Vagina (tissue), 2 donors: ENCODE data around the gene TH. TPM values are rescaled to one million over a fixed set of nuclear protein-coding genes. Genes with fewer than 3 reads are reported as not detected.

ENCODE experiments used
- DNase-seq, 2 donors: peaks; one replicate each; pipeline ENCODE4 v3.0.0-alpha.2; 2017; ENCODE audit errors: extremely low spot score in 2 of 2
- H3K27ac ChIP-seq: fragments of 200-600 bp; sonication (generic); one replicate; pipeline ENCODE4 v1.5.1; 2019
- H3K27me3 ChIP-seq: fragments of 200-600 bp; sonication (generic); one replicate; pipeline ENCODE4 v1.5.1; 2019
- H3K36me3 ChIP-seq, 2 donors: fragments of 200-600 bp; sonication (generic); one replicate each; pipeline ENCODE4 v1.5.1; 2017 to 2019
- H3K4me1 ChIP-seq: fragments of 200-600 bp; sonication (generic); one replicate; pipeline ENCODE4 v1.5.1; 2019
- H3K4me3 ChIP-seq, 2 donors: fragments of 200-600 bp; sonication (generic); 1 replicate in 1 of 2; 2 replicates in 1 of 2; pipeline ENCODE4 v1.5.1; 2016 to 2019
- H3K9me3 ChIP-seq: fragments of 200-600 bp; sonication (generic); one replicate; pipeline ENCODE4 v1.5.1; 2019
- POLR2A ChIP-seq, 2 donors: fragments of 450-650 bp; IDR thresholded peaks; one replicate each; pipeline ENCODE4 v1.6.1; 2017; ENCODE audit warnings: antibody characterized with exemption in 2 of 2, mild to moderate bottlenecking in 2 of 2, moderate library complexity in 2 of 2
- POLR2AphosphoS5 ChIP-seq, 2 donors: sonication (generic); formaldehyde crosslinking; IDR thresholded peaks; one replicate each; pipeline ENCODE4 v1.9.0; 2017; ENCODE audit warnings: antibody characterized with exemption in 2 of 2, mild to moderate bottlenecking in 2 of 2, low read depth in 1 of 2; ENCODE audit not compliant: insufficient read depth in 1 of 2
- intact Hi-C: fragments of 100-400 bp; cut with DNase I; formaldehyde crosslinking; loops from one replicate; pipeline ENCODE4 v1.15.1; 2023
- total RNA-seq: library from RNA; depleted of rRNA; stranded (reverse); fragments of >200 nt; gene quantifications from one replicate; pipeline ENCODE4 v1.2.3, GENCODE V29; 2016
- TF ChIP-seq, protein P1 (sequence below), 3 experiments: fragments of 450-650 bp in 2 of 3; fragments of 200-600 bp in 1 of 3; sonication (generic) in 1 of 3; IDR thresholded peaks; one replicate each; pipeline ENCODE4 v1.5.1; 2017 to 2019; ENCODE audit warnings: antibody characterized with exemption in 3 of 3, mild to moderate bottlenecking in 2 of 3, moderate library complexity in 2 of 3

Gene TH
- total RNA-seq, 1 donor from 2014 or later: 21.9 TPM

DNA sequence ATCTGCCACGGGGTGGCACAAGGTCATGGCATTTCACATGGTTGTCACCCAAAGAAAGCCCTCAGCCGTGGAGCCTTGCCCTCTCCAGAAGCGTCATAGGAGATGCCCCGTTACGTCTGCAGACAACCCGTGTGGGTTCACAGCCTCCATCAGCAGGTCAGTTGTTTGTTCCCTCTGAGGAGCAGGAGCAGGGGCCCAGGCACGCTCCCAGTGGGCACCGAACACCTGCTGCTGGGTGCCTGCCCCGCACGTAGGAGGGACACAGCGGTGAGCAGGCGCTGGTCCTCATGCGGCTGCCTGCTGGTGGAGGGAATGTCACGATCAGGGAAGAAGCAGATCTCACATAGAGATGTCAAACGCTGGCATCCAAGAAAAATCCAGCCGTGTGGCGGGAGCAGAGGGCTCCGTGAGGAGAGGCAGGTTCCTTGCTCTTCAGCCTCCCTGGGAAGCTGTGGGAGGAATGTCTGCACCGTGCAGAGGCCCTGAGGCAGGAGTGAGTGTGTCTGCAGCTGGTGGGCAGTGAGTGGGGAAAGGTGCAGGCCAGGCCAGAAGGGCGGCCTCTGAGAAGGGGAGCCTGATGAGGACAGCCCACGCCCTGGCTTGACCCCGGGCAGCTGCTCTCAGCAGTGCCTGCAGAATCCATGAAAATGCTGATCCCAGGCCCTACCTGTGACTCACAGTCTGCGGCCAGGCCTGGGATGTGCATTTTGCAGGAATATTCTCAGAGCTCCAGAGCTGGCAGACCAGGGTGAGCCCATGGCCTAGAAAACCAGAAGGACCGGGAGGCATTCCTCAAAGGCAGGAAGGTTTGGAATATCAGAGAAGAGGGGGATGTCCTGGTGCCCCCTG, 36.4 kb upstream of the TH start:
- H3K27me3 ChIP-seq: no peaks in the 10 kb centered on the region

DNA sequence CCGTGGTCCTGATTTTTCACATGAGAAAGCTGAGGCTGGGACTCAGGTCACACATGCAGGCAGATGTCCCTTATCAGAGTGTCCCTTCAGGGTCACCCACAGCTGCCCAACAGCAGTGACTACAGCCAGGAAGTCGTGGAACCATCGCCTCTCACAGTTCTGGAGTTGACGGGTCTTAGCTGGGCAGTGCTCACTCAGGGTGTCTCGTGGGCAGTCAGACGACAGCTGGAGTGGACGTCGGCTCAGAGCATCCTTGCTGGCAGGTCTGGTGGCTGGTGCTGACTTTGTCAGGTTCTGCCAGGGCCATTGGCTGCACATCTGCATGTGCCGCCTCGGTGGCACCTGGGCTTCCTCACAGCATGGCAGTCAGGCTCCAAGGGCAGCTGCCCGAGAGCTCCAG, 35.6 kb upstream of the TH start:
- peak; percentile 80 to 93 for DNase-seq
- Histone ChIP-seq H3K27ac (no peak overlapping the region), H3K4me1 (peaks cover 9% of the 10 kb centered on the region), H3K27me3 (no peaks in the 10 kb centered on the region), H3K9me3 (no peaks in the 10 kb centered on the region), H3K4me3 (no peak overlapping the region), H3K36me3 (no peaks in the 10 kb centered on the region)
- intact Hi-C loops: loop anchor here (10.0 kb wide), 1 partner anchor 328 kb away; no protein-coding TSS in a partner anchor
- no peak for TF ChIP-seq POLR2AphosphoS5 (IDR thresholded peaks at IDR 0.05; ENCODE audit: insufficient read depth in 1 of 2, low read depth in 1 of 2)
- TF ChIP-seq, protein P1, sequence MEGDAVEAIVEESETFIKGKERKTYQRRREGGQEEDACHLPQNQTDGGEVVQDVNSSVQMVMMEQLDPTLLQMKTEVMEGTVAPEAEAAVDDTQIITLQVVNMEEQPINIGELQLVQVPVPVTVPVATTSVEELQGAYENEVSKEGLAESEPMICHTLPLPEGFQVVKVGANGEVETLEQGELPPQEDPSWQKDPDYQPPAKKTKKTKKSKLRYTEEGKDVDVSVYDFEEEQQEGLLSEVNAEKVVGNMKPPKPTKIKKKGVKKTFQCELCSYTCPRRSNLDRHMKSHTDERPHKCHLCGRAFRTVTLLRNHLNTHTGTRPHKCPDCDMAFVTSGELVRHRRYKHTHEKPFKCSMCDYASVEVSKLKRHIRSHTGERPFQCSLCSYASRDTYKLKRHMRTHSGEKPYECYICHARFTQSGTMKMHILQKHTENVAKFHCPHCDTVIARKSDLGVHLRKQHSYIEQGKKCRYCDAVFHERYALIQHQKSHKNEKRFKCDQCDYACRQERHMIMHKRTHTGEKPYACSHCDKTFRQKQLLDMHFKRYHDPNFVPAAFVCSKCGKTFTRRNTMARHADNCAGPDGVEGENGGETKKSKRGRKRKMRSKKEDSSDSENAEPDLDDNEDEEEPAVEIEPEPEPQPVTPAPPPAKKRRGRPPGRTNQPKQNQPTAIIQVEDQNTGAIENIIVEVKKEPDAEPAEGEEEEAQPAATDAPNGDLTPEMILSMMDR (IDR thresholded peaks at IDR 0.05): no peak
- no peak for TF ChIP-seq POLR2A (IDR thresholded peaks at IDR 0.05)

More for the DNA sequence above, 36.4 kb upstream of the TH start:
- Histone ChIP-seq H3K4me3 (no peak overlapping the region), H3K9me3 (no peaks in the 10 kb centered on the region), H3K27ac (no peak overlapping the region), H3K4me1 (peaks cover 3% of the 10 kb centered on the region), H3K36me3 (no peaks in the 10 kb centered on the region)
- TF ChIP-seq POLR2A (IDR thresholded peaks at IDR 0.05) (no peak), POLR2AphosphoS5 (IDR thresholded peaks at IDR 0.05; ENCODE audit: insufficient read depth in 1 of 2, low read depth in 1 of 2) (no peak)
- TF ChIP-seq, protein P1 (IDR thresholded peaks at IDR 0.05): no peak
- peak; percentile 74 to 79 for DNase-seq
- intact Hi-C loops: loop anchor here (10.0 kb wide), 1 partner anchor 327 kb away; no protein-coding TSS in a partner anchor

- TF ChIP-seq POLR2A (IDR thresholded peaks at IDR 0.05) (no peak), POLR2AphosphoS5 (IDR thresholded peaks at IDR 0.05; ENCODE audit: insufficient read depth in 1 of 2, low read depth in 1 of 2) (no peak)
- TF ChIP-seq, protein P1 (IDR thresholded peaks at IDR 0.05): no peak
- H3K27me3 ChIP-seq: no peaks in the 10 kb centered on the region
- H3K4me3 ChIP-seq: no peak overlapping the region
- DNase-seq: no peak
- peaks cover 9% of the 10 kb centered on the region for H3K4me1 ChIP-seq
- intact Hi-C loops: loop anchor here (10.0 kb wide), 1 partner anchor 329 kb away; no protein-coding TSS in a partner anchor
- no peaks in the 10 kb centered on the region for H3K9me3 ChIP-seq
- H3K27ac ChIP-seq: no peak overlapping the region
- no peaks in the 10 kb centered on the region for H3K36me3 ChIP-seq
These were observed 34.5 kb upstream of the TH start for GRCh38 chr11:2205981-2206690.

DNA sequence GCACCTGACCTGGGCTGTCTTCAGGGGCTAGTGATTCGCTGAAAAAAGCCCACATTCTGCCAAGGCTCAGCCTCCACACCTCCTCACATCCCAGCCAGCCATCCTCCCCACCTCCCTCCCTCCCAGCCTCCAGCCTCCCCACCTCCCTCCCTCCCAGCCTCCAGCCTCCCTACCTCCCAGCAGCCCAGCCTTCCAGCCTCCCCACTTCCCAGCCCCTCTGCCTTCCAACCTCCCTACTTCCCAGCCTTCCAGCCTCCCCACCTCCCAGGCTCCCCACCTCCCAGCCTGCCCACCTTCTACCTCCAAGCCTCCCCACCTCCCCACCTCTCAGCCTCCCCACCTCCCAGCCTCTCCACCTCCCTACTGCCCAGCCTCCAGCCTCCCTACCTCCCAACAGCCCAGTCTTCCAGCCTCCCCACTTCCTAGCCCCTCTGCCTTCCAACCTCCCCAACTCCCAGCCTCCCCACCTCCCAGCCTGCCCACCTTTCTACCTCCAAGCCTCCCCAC, 33.7 kb upstream of the TH start:
- Histone ChIP-seq H3K27ac (no peak overlapping the region), H3K27me3 (no peaks in the 10 kb centered on the region), H3K9me3 (no peaks in the 10 kb centered on the region), H3K36me3 (no peaks in the 10 kb centered on the region), H3K4me3 (no peak overlapping the region), H3K4me1 (peaks cover 9% of the 10 kb centered on the region)
- DNase-seq: no peak
- TF ChIP-seq POLR2AphosphoS5 (IDR thresholded peaks at IDR 0.05; ENCODE audit: insufficient read depth in 1 of 2, low read depth in 1 of 2) (no peak), POLR2A (IDR thresholded peaks at IDR 0.05) (no peak)
- TF ChIP-seq, protein P1 (IDR thresholded peaks at IDR 0.05): no peak
- intact Hi-C loops: loop anchor here (10.0 kb wide), 1 partner anchor 330 kb away; no protein-coding TSS in a partner anchor
